ENCODE results near the gene CKAP5. TPM values are rescaled to one million over a fixed set of nuclear protein-coding genes. Genes with fewer than 3 reads are reported as not detected.
"Not testable (repeated sequence)": the region's sequence is repeated elsewhere in the genome, so short reads cannot be mapped to it uniquely, and the experiment has no call there.

The CKAP5 gene
- total RNA-seq, 1 experiment from 2014 or later = 65.4 TPM

- Histone ChIP-seq H3K9me3 (no peaks in the 10 kb centered on the region; the same call in 1 of the 2 replicates), H3K4me3 (no peak overlapping the region), H3K36me3 (peaks cover 23% of the 10 kb centered on the region), H3K27me3 (no peaks in the 10 kb centered on the region)
- DNase-seq = no peak
These were observed 13.4 kb downstream of the CKAP5 start for GRCh38 chr11:46832511-46833214.

GRCh38 chr11:46827995-46828394 lies 18.1 kb downstream of the CKAP5 start:
- peaks cover 8% of the 10 kb centered on the region for H3K36me3 ChIP-seq
- H3K27me3 ChIP-seq = no peaks in the 10 kb centered on the region
- no peak overlapping the region for H3K4me3 ChIP-seq
- no peaks in the 10 kb centered on the region; the same call in 1 of the 2 replicates for H3K9me3 ChIP-seq
- DNase-seq = no peak

- Histone ChIP-seq H3K36me3 (peaks cover 8% of the 10 kb centered on the region), H3K27me3 (no peaks in the 10 kb centered on the region), H3K9me3 (no peaks in the 10 kb centered on the region; the same call in 1 of the 2 replicates), H3K4me3 (peak overlapping the region; percentile 23)
- peak; percentile 78 for DNase-seq
These were observed 19.6 kb downstream of the CKAP5 start for GRCh38 chr11:46826310-46827044.

- Histone ChIP-seq H3K36me3 (peaks cover 65% of the 10 kb centered on the region), H3K9me3 (no peaks in the 10 kb centered on the region), H3K4me3 (no peak overlapping the region), H3K27me3 (no peaks in the 10 kb centered on the region)
- no peak for DNase-seq
These were observed 37.2 kb downstream of the CKAP5 start for GRCh38 chr11:46808799-46809431.

GRCh38 chr11:46801694-46802470 lies 44.2 kb downstream of the CKAP5 start:
- H3K4me3 ChIP-seq = no peak overlapping the region
- no peaks in the 10 kb centered on the region for H3K9me3 ChIP-seq
- peaks cover 58% of the 10 kb centered on the region for H3K36me3 ChIP-seq
- H3K27me3 ChIP-seq = no peaks in the 10 kb centered on the region
- DNase-seq = no peak

GRCh38 chr11:46800177-46800576 lies 45.9 kb downstream of the CKAP5 start:
- H3K36me3 ChIP-seq = peaks cover 68% of the 10 kb centered on the region
- no peaks in the 10 kb centered on the region for H3K9me3 ChIP-seq
- H3K4me3 ChIP-seq = no peak overlapping the region
- H3K27me3 ChIP-seq = no peaks in the 10 kb centered on the region
- DNase-seq = no peak

GRCh38 chr11:46799725-46800124 lies 46.4 kb downstream of the CKAP5 start:
- not testable (repeated sequence) for H3K4me3 ChIP-seq, H3K9me3 ChIP-seq, DNase-seq, H3K27me3 ChIP-seq
- H3K36me3 ChIP-seq = peaks cover 73% of the 10 kb centered on the region

GRCh38 chr11:46778416-46778815 lies 67.7 kb downstream of the CKAP5 start:
- no peak overlapping the region for H3K4me3 ChIP-seq
- peaks cover 92% of the 10 kb centered on the region for H3K36me3 ChIP-seq
- no peaks in the 10 kb centered on the region for H3K9me3 ChIP-seq
- no peaks in the 10 kb centered on the region for H3K27me3 ChIP-seq
- no peak for DNase-seq

GRCh38 chr11:46776878-46777277 lies 69.2 kb downstream of the CKAP5 start:
- Histone ChIP-seq H3K9me3 (no peaks in the 10 kb centered on the region), H3K36me3 (peaks cover 89% of the 10 kb centered on the region), H3K27me3 (no peaks in the 10 kb centered on the region), H3K4me3 (no peak overlapping the region)
- DNase-seq = no peak

- DNase-seq = no peak
- Histone ChIP-seq H3K9me3 (no peaks in the 10 kb centered on the region; the same call in 1 of the 2 replicates), H3K4me3 (no peak overlapping the region), H3K36me3 (peaks cover 93% of the 10 kb centered on the region), H3K27me3 (no peaks in the 10 kb centered on the region)
These were observed 76.4 kb downstream of the CKAP5 start for GRCh38 chr11:46769636-46770221.

- Histone ChIP-seq H3K36me3 (peaks cover 92% of the 10 kb centered on the region), H3K4me3 (no peak overlapping the region), H3K9me3 (no peaks in the 10 kb centered on the region; the same call in 1 of the 2 replicates), H3K27me3 (no peaks in the 10 kb centered on the region)
- DNase-seq = no peak
These were observed 79.4 kb downstream of the CKAP5 start for GRCh38 chr11:46766656-46767055.

GRCh38 chr11:46762248-46762647 lies 83.8 kb downstream of the CKAP5 start:
- Histone ChIP-seq H3K4me3 (no peak overlapping the region), H3K27me3 (no peaks in the 10 kb centered on the region), H3K36me3 (peaks cover 85% of the 10 kb centered on the region), H3K9me3 (no peaks in the 10 kb centered on the region; the same call in 1 of the 2 replicates)
- no peak for DNase-seq

GRCh38 chr11:46761807-46762206 lies 84.3 kb downstream of the CKAP5 start:
- H3K36me3 ChIP-seq = peaks cover 85% of the 10 kb centered on the region

GRCh38 chr11:46760429-46761128 lies 85.5 kb downstream of the CKAP5 start:
- DNase-seq = no peak

More at GRCh38 chr11:46761807-46762206, 84.3 kb downstream of the CKAP5 start:
- H3K4me3 ChIP-seq = no peak overlapping the region
- DNase-seq = no peak
- no peaks in the 10 kb centered on the region for H3K27me3 ChIP-seq
- H3K9me3 ChIP-seq = no peaks in the 10 kb centered on the region; the same call in 1 of the 2 replicates

GRCh38 chr11:46759196-46759595 lies 86.9 kb downstream of the CKAP5 start:
- Histone ChIP-seq H3K27me3 (no peaks in the 10 kb centered on the region), H3K36me3 (peaks cover 88% of the 10 kb centered on the region)
- no peak for DNase-seq

More at GRCh38 chr11:46760429-46761128, 85.5 kb downstream of the CKAP5 start:
- Histone ChIP-seq H3K27me3 (no peaks in the 10 kb centered on the region), H3K36me3 (peaks cover 83% of the 10 kb centered on the region), H3K9me3 (no peaks in the 10 kb centered on the region; the same call in 1 of the 2 replicates), H3K4me3 (no peak overlapping the region)

GRCh38 chr11:46755962-46756361 lies 90.1 kb downstream of the CKAP5 start:
- DNase-seq = no peak
- Histone ChIP-seq H3K36me3 (peaks cover 81% of the 10 kb centered on the region), H3K9me3 (no peaks in the 10 kb centered on the region), H3K27me3 (no peaks in the 10 kb centered on the region), H3K4me3 (no peak overlapping the region)

More at GRCh38 chr11:46759196-46759595, 86.9 kb downstream of the CKAP5 start:
- Histone ChIP-seq H3K4me3 (no peak overlapping the region), H3K9me3 (no peaks in the 10 kb centered on the region)
